Panc1 (cell line): Measurements from ENCODE around the gene TNFRSF25.

Source experiments
- CTCF ChIP-seq: fragments of 450-650 bp; IDR thresholded peaks from 2 replicates; pipeline ENCODE4 v1.5.1; 2017; ENCODE audit warnings: mild to moderate bottlenecking
- SIN3A ChIP-seq: IDR thresholded peaks from 2 replicates; pipeline ENCODE4 v1.6.1; 2012; ENCODE audit warnings: low read depth, mild to moderate bottlenecking, low read length, moderate library complexity, borderline replicate concordance; ENCODE audit not compliant: insufficient read depth

- no peak for TF ChIP-seq CTCF
- TF ChIP-seq SIN3A, result no peak
Observed at GRCh38 chr1:6489383-6489765, 23.4 kb upstream of the TNFRSF25 start.
